Cortex of kidney (tissue), 1 donor: ENCODE results near the gene UBE2I.

Experiments used
- DNase-seq: peaks from one replicate; lab custom pipeline; 2025; lab: John Stamatoyannopoulos, UW

The UBE2I gene

DNA sequence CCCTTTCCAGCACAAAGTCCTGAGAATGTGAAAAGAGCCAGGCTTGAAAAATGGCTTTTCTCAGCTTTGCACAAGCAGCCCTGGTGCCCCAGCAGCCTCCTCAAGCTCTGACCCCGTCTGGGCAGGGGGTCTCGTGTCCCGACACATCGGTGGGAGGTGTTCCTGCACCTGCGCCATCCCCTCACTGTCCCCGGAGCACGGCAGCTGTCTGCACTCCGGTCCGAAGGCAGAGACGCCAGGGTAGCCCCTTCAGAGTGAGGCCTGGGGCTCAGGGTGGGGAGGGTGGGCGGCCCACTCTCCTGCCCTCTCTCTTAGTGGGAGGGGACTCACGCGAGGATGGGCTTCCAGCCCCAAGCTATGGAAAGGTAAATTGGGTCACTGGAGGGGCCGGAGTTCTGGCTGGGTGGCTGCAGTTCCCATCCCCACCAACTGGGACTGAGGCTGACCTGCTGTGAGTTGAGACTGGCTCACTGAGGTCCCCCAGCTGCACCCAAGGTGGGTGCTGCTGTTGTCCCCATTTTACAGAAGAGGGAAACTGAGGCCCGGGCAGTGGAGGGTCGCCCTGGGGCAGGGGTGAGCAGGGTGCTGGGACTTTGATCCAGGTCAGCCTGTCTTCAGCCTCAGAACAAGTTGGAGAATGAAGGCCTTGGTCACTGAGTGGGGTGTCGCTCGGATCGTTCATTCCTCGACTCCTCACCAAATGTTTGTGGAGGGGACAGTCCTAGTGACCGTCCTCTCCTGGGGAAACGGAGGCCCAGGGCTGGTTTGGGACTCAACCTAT lies 21.7 kb downstream of the UBE2I start:
- DNase-seq, result no peak

DNA sequence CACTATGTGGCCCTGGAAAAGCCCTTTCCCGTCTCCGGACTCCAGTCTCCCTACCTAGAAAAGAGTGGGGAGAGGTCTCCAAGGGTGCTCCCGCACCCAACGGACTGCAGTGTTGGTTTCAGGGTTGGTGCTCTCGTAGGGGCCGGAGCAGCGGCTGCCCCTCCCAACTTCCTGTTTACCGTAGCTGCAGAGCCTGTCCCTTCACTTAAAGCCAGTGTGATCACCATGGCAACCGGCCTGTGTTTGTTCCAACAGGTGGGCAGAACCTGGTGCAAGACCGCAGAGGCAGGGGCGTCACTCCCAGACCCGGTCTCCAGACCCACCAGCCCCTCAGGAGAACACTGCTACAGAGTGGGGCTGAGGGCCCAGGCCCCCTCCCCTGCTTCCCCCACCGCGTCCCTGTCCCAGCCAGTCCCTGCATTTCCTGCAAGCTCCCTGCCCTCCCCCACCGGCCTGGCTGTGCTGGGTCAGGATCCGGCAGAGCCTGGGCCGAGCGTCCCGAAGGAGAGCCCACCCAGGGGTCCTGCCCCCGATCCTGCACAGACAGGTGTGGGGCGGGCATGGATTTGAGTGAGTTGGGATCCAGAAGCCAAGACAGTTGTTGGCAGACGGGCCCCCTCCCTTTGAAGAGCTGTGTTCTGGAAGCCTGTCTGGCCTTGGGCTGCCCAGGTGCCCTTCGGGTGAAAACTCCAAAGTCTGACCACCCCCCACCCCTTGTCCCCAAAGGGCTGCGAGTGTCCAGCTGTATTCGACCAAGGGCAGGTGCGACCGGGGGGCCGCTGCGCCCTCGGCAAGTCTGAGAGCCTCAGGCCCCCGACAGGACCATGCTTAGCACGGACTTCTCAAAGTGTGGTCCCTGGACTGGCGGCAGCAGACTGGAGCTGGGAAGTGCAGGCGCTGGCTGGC lies 22.5 kb downstream of the UBE2I start:
- no peak for DNase-seq

DNA sequence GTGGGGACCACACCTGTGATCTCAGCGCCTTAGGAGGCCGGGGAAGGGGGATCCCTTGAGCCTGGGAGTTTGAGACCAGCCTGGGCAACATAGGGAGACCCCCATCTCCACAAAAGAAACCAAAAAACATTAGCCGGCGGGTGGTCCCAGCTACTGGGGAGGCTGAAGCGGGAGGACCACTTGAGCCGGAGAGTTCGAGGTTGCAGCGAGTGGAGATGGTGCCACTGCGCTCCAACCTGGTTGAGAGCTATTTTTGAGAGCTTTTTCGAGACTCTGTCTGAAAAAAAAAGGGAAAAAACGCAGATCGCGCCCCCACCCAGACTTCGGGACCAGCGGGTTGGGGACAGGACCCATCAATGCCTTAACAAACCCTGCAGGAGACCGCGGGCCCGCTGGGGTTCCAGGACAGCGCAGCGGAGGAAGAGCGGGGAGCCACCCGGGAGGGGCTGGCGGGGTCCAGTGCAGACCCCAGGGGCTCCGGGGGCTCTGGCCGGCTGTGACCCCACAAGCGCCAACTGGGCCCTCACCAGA lies 23.2 kb downstream of the UBE2I start:
- DNase-seq, result no peak

DNA sequence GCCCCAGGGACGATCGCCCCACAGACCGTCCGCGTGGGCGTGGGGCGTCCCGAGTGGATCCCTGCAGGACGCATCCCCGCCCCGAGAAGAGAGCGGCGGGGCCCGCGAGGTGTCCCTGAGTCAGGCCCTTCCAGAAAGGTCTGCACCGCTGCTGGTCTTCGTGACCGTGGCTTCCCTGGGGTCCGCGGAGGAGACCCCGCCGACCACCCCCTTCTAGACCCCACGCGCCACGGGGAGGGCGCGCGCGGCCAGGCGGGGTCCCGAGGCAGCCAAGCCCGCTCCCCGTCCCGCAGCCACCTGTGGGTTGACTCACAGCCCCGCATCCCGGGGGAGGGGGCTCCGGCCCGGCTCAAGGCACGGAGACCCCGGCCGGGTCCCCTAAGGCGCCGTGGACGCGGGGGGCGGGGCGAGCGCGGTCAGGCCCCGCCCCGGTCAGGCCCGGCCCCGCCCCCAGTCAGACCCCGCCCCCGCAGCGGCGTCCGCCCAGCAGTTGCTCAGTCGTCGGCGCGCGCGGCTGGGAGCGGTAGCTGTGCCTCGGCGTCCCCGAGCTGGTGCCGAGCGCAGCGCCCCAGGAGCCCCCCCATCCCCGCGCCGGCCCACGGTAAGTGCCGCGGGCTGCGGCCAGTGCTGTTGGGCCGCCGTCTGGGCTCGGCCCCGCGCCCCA lies 23.8 kb downstream of the UBE2I start, which contains the start of gene BAIAP3:
TSS of gene BAIAP3 (plus strand) at position 497 of the 664 bp plus-strand sequence. CDS start 4,905 bp downstream, outside the sequence.
- no peak for DNase-seq

DNA sequence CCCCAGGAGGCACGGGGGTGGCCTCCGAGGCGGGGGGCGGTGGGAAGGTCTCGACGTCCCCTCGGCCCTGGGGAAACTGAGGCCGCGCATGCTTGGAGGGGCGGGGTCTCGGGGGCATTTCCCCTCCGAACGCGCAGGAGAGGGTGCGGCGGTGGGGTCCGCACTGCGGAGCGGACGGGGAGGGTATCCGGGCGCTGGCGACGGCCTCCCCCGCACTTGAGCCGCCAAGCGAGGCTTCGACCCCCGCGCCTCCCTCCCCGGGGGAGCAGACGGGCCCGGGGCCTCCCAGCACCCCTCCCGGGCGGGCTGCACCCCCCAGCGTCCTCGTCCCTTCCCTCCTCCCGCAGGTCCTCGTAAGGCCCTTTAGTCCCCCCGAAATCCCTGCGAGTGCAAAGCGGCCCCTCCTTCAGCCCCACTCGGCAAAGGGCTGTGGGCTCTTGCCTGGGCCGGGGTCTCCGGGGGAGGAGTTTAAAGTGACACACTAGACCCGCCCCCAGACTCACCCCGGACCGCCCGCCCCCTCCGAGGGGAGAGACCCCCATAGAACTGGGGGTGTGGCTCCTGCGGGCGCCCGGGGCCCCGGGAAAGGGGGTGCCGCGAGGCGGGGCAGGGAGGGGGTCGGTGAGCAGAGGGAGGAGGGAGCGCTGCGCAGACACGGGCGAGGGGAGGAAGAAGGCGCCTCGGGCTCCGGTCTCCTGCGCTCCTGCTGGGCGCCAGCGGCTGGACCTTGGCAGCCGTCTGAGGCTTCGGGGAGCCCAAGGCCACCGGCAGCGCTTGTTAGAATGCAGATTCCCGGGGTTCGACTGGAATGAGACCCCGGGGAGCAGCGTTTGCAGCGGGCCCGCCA lies 24.6 kb downstream of the UBE2I start:
- DNase-seq, result no peak

DNA sequence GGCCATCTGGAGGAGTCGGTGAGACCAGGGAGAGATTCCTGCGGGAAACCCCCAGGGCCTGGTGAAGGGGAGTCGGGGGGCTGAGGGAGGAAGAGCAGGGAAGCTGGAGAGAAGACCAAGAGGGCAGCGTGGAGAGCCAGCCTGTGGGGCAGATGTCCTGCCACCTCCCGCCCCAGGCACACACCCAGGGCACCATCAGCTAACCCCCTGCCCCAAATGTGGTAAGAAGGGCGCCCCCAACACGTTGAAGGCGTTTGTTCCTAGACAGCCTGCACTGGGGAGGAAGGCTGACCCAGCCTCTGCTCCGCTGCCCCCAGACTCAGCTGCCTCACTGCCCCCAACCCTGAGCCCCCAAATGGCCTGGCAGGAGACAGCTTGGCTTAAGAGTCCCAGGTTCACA lies 25.3 kb downstream of the UBE2I start:
- DNase-seq, result no peak

DNA sequence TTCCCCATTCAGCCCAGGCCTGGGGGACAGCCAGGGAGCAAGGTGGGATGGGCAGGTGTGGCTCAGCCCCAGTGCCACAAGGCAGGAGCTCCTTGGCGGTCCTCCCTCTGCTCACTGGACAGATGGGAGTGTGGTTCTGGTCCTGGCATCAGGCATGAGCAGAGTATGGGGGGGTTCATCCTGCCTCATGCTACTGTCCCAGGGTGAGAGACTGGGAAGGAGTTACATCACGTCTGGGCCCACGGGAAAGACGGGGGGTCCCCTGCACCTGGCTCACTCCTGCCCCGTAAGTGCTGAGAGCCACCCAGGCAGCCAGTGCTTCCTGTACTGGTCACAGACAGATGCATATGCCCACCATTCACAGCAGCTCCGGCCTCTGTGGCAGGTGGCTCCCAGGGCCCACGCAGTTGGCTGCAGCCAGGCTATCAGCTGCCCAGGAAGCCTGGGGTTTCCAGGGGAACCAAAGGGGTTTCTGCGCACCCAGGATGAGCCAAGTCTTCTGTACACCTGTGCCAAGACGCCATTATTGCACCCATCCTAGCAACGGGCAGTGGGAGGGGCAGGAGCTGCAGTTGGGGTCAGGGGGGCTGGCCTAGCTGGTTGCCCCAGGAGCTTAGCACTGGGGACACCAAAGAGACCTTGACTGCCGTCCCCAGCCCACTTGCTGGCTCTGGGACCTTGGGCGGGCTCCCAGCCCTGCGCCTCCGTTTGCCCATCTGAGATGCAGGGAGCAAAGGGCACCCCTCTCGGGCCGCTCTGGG lies 26.0 kb downstream of the UBE2I start:
- no peak for DNase-seq

DNA sequence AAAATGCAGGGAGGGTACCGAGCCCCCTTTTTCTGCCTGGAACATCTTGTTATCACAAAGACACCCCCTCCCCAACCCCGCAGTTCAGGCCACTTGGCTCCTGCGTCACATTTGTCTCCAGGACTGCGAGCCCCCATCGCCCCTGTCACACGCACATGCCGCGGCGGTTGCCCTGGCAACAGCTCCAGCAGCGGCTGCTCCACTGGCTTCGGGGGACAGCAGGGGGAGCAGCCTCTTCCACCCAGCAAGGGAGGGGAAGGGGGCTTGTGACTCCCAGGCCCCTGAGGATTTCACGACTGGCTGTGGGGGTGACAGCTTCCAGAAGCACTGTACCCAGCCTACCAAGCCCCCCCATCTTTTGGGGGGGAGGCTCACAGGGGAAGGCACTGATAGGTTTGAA lies 26.6 kb downstream of the UBE2I start:
- no peak for DNase-seq

DNA sequence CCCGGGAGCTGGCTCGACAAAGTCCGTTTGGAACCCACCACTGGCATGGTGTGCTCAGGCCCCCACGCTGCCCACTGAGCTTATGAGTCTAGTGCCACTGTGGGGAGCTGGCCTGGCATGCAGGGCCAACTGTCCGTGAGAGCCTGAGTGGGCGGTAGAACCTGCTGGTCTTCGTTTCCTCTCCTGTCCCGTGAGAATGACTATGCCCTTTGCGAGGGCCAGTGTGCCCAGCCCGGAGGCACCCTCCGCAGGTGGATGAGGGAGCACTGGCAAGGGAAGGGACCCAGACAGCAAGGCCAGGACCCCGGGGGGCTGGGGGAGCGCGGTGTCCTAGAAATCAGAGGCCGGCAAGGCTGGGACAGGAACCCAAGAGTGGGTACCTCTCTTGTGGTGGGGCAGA lies 27.2 kb downstream of the UBE2I start:
- no peak for DNase-seq

DNA sequence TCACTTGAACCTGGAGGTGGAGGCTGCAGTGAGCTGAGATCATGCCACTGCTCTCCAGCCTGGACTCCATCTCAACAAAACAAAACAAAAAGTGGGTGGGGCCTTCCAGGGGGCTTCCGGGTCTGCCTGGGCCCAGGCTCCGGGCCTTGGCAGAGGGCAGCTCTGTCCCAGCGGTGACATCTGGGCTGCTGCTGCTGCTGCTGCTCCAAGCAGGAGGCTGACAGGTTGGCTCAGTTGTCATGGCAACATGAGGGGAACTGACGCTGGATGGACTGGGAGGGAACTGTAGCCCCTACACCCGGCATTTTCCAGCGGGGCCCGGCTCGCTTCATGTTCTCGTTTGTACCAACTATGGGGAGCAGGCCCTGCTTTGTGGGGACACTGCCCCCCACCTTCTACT lies 28.1 kb downstream of the UBE2I start:
- DNase-seq, result no peak

DNA sequence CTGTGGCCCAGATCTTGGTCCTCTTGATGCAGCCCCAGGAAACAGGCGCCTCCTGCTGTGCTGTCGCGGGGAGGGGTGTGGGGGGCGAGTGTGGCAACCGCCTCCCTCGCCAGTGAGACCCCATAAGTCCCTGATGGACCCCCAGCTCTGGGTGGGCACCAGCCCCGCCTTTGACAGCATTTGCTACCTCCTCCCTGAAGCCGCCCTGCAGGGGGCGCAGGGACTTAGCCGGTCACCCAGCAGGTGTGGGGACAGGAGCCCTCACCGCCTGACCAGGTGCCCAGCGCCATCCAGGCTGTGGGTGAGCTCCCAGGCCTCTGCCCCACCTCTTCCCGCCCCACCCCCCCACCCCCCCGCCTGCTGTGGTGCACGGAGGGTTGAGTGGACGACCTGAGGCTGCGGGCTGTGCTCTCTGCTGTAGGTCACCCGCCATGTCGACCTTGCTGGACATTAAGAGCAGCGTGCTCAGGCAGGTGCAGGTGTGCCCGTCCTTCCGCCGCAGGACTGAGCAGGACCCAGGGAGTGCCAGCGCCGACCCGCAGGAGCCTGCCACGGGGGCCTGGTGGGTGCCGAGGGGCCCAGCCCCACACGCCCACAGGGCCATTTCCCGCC lies 28.8 kb downstream of the UBE2I start:
- no peak for DNase-seq

DNA sequence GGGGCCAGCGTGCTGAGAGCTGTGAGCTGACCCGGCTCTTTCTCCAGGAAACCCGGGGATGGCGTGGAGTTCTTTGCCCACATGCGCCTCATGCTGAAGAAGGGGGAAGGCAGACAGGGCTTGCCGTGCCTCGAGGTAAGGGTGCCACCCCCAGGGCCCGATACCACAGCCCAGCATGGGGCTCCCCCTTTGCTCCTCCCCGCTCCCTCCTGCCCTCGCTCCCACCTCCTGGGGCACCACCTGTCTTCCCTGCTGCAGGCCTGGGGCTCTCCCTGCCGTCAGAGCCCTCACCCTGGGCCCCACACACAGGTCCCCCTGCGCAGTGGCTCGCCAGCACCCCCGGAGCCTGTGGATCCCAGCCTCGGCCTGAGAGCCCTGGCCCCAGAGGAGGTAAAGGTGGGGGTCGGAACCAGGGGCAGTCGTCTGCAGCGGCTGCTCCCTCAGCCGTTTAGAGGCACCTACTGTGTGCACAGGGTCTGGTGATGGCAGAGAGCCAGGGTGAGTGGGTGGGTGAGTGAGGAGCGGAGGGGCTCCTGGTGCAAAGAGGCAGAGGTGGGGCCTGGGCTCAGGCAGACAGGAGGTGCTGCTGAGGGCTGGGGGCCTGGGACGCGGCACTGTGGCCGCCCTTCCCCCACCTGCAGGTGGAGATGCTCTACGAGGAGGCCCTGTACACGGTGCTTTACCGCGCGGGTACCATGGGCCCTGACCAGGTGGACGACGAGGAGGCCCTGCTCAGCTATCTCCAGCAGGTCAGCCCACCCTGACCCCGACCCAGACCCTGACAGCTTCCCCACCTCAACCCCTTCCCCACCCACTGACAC lies 29.6 kb downstream of the UBE2I start:
- no peak for DNase-seq

DNA sequence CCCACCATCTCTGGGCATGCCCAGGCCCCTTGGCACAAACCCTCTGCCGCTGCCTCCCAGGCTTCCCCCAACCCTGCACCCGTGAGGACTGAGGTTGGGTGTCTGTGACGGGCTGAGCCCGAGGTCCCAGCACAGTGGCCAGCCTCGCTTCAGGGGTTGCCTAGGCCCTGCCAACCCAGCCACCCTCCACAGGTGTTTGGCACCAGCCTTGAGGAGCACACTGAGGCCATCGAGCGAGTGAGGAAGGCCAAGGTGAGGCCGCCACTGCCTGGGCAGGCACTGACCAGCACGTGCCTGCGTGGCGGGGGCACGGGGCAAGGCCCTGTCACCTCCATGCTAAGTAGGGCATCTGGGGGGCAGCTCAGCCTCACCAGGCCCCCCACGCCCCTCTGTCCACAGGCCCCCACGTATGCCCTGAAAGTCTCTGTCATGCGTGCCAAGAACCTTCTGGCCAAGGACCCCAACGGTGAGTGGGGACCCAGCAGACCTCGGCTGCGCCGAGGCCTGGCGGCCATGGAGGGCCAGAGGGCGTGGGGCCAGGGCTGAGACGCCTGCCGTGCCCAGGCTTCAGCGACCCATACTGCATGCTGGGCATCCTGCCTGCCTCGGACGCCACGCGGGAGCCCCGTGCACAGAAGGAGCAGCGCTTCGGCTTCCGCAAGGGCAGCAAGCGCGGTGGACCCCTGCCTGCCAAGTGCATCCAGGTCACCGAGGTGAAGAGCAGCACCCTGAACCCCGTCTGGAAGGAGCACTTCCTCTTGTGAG lies 31.5 kb downstream of the UBE2I start:
- DNase-seq, result no peak

DNA sequence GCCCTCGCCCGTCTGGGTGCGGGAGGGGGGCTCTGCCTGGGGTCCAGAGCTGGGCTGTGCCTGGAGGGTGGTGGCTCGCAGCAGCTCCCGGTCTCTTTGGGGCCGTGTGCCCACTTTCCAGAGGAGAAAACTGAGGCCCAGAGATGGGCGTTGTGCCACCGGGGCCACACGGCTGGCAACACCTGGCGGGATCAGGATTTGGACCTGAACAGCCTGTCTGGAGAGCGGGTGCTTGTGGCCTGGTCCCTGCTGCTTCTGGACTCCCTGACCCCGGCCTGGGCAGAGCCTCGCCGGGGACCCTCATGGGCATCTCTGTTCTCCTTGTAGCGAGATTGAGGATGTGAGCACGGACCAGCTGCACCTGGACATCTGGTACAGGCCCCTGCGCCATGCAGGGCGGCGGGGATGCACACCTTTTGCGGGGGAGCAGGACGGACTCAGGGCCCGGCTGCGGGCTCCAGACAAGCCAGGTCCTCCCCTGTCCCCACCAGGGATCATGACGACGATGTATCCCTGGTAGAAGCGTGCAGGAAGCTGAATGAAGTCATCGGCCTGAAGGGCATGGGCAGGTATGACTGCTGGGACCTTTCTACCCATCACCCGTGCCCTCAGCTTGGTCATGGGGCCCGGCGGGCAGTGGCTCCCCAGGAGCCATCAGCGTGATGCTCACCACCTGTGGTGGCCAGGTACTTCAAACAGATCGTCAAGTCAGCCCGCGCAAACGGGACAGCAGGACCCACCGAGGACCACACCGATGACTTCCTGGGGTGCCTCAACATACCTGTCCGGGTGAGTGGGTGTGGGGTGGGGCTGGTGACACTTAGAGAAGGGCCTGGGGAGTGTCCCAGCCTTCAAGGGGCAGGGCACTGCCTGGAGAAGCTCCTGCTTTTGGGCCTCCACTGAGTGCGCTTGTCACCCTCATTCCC lies 32.3 kb downstream of the UBE2I start:
- DNase-seq, result no peak

DNA sequence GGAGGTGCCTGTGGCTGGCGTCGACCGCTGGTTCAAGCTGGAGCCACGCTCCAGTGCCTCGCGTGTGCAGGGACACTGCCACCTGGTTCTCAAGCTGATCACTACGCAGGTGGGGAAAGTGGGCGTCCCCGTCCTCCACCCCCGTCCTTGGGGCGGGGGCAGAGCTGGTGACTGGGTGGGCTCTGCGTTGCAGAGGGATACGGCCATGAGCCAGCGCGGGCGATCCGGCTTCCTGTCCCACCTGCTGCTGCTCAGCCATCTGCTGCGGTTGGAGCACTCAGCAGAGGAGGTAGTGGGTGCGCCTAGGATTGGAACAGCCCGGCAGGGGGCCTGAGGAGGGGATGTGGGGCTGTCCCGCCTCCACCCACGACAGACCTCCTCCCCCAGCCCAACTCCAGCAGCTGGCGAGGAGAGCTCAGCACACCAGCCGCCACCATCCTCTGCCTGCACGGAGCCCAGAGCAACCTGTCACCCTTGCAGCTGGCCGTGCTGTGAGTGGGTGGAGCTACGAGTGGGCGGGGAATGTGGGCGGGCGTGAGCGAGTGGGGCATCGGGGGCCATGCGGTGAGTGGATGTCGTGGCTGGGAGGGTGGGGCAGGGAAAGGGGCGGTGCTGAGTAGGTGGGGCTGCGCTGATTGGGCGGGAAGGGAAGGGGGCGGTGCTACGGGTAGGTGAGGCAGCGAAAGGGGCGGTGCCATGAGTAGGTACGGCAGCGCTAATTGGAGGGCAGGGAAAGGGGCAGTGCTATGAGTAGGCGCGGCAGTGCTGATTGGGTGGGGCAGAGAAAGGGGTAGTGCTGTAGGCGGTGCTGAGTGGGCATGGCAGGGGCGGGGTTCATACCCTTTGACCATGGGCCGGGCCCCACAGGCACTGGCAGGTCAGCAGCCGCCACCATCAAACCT lies 33.3 kb downstream of the UBE2I start:
- no peak for DNase-seq
